Measurements from ENCODE around the gene LCE6A. TPM values are rescaled to one million over a fixed set of nuclear protein-coding genes. Genes with fewer than 3 reads are reported as not detected.

LCE6A gene
- total RNA-seq, 1 donor = not detected

- H3K9me3 ChIP-seq (ENCODE audit: low read depth, low read length) = no peaks in the 10 kb centered on the region
- H3K4me1 ChIP-seq (ENCODE audit: insufficient read depth, low read length) = no peaks in the 10 kb centered on the region
Observed at GRCh38 chr1:152886085-152886484, 43.4 kb downstream of the LCE6A start.

DNA sequence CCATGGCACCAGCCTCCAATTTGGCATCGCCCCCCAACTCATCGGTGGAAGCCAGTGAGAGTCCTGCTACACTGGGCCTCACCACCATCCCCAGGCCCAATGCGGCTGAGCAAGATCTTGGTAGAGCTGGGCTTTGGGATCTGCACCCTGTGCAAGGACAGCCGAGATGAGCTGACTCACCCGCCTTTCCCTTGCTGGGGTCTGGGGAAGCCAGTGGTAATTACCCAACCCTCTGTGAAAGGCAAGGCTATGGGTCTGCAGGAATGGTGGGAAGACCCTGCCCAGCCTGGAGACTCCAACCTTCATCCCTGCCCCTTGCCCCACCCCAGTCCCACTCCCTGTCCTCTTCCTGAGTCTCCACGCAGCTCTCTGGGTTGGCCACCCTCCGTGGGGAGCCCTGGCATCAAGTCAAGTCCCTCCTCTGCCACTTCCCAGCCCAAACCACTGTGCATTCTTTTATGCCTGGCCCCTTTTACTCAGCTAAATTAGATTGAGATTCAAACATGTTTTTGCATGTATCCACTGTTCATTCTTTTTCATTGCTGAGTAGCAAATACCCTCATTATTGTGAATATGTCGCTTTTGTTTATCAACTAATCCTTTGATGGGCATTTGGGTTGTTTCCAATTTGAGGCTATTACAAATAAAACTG lies 44.2 kb downstream of the LCE6A start:
- H3K4me1 ChIP-seq (ENCODE audit: insufficient read depth, low read length) = no peaks in the 10 kb centered on the region
- H3K4me3 ChIP-seq (ENCODE audit: low read length) = no peak overlapping the region
- H3K9me3 ChIP-seq (ENCODE audit: low read depth, low read length) = no peaks in the 10 kb centered on the region
- H3K27me3 ChIP-seq (ENCODE audit: insufficient read depth, low read length) = peaks cover 3% of the 10 kb centered on the region

More at GRCh38 chr1:152886085-152886484, 43.4 kb downstream of the LCE6A start:
- Histone ChIP-seq H3K4me3 (ENCODE audit: low read length) (no peak overlapping the region), H3K27me3 (ENCODE audit: insufficient read depth, low read length) (peaks cover 2% of the 10 kb centered on the region)

DNA sequence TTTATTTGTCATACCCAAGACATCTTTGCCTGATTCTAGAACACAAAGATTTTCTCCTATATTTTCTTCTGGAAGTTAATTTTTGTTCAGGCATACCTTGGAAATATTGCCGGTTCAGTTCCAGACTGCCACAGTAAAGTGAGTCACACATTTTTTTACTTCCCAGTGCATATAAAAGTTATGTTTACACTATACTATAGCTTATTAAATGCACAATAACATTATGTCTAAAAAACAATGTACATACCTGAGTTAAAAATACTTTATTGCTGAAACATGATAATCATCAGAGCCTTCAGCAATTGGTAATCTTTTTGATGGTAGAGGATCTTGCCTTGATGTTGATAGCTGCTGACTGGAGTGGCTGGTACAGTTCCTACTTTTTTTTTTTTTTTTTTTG lies 45.5 kb downstream of the LCE6A start:
- peaks cover 3% of the 10 kb centered on the region for H3K27me3 ChIP-seq (ENCODE audit: insufficient read depth, low read length)
- no peak overlapping the region for H3K4me3 ChIP-seq (ENCODE audit: low read length)
- no peaks in the 10 kb centered on the region for H3K9me3 ChIP-seq (ENCODE audit: low read depth, low read length)
- no peaks in the 10 kb centered on the region for H3K4me1 ChIP-seq (ENCODE audit: insufficient read depth, low read length)

Other genes with a start within 250 kb of the LCE6A start
- not detected for gene LCE3C, start 242.6 kb upstream of the LCE6A start, total RNA-seq
- gene LCE3B, start 229.0 kb upstream of the LCE6A start, total RNA-seq = not detected
- not detected for gene LCE3A, start 219.8 kb upstream of the LCE6A start, total RNA-seq
- not detected for gene LCE2D, start 179.5 kb upstream of the LCE6A start, total RNA-seq
- gene LCE2C, start 167.6 kb upstream of the LCE6A start, total RNA-seq = not detected
- gene LCE2B, start 156.7 kb upstream of the LCE6A start, total RNA-seq = not detected
- not detected for gene LCE2A, start 144.5 kb upstream of the LCE6A start, total RNA-seq
- not detected for gene LCE4A, start 134.7 kb upstream of the LCE6A start, total RNA-seq
- not detected for gene KPRP, start 84.8 kb upstream of the LCE6A start, total RNA-seq
- gene LCE1F, start 67.7 kb upstream of the LCE6A start, total RNA-seq = not detected
- gene LCE1E, start 56.6 kb upstream of the LCE6A start, total RNA-seq = not detected
- not detected for gene LCE1D, start 46.1 kb upstream of the LCE6A start, total RNA-seq
- gene LCE1C, start 36.2 kb upstream of the LCE6A start, total RNA-seq = not detected
- gene LCE1B, start 30.9 kb upstream of the LCE6A start, total RNA-seq = not detected
- not detected for gene LCE1A, start 15.4 kb upstream of the LCE6A start, total RNA-seq
- gene LCE7A, start 17.1 kb downstream of the LCE6A start, total RNA-seq = not detected
- not detected for gene SMCP, start 35.5 kb downstream of the LCE6A start, total RNA-seq
- gene IVL, start 65.7 kb downstream of the LCE6A start, total RNA-seq = not detected
- not detected for gene SPRR5, start 104.3 kb downstream of the LCE6A start, total RNA-seq
- gene SPRR4, start 127.8 kb downstream of the LCE6A start, total RNA-seq = not detected
- not detected for gene SPRR1A, start 141.2 kb downstream of the LCE6A start, total RNA-seq
- gene SPRR3, start 158.9 kb downstream of the LCE6A start, total RNA-seq = not detected
- gene SPRR1B, start 188.3 kb downstream of the LCE6A start, total RNA-seq = not detected
- gene SPRR2D, start 198.3 kb downstream of the LCE6A start, total RNA-seq = not detected
- not detected for gene SPRR2A, start 214.7 kb downstream of the LCE6A start, total RNA-seq
- not detected for gene SPRR2B, start 228.8 kb downstream of the LCE6A start, total RNA-seq

Measured in mononuclear cell (primary cell).